ENCODE measurements around the gene MDP1.

DNA sequence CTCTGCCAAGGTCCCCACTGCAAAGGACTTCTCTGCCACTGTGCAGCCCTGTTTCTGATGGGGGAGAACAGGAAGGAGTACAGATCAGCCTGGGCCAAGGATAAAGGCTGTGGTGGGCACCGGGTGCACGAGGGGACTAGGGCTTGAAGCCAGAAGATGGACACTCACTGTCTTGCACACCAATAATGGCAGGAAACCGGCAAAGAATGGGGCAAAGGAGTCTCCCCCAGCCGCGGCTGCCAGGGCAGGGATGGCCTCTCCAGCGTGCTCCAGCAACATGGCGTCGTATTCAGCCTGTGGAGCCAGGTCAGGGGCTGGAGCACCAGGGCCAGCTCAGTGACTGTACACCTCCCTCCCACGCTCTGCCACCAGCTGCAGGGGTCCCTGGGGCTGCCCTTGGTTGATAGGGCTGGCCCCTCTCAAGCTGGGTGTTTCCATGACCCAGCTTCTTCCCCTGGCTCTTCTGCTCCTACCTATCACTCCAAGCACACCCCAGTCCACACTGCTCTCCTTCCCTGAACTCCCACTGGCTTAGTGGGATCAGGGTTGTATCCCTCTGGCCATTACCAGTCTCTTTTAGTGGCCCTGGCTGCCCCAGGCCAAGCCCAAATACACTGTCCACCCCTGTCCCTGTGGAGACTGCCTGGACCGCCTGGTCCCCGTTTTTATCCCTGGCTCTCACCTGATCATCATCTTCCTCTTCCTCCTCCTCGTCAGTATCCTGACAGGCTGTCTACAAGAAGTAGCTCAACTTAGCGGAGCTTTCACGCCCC lies 33.6 kb downstream of the MDP1 start:
- TF ChIP-seq, protein P1, sequence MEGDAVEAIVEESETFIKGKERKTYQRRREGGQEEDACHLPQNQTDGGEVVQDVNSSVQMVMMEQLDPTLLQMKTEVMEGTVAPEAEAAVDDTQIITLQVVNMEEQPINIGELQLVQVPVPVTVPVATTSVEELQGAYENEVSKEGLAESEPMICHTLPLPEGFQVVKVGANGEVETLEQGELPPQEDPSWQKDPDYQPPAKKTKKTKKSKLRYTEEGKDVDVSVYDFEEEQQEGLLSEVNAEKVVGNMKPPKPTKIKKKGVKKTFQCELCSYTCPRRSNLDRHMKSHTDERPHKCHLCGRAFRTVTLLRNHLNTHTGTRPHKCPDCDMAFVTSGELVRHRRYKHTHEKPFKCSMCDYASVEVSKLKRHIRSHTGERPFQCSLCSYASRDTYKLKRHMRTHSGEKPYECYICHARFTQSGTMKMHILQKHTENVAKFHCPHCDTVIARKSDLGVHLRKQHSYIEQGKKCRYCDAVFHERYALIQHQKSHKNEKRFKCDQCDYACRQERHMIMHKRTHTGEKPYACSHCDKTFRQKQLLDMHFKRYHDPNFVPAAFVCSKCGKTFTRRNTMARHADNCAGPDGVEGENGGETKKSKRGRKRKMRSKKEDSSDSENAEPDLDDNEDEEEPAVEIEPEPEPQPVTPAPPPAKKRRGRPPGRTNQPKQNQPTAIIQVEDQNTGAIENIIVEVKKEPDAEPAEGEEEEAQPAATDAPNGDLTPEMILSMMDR (IDR thresholded peaks at IDR 0.05) = no peak
- TF ChIP-seq POLR2A (IDR thresholded peaks at IDR 0.05) = no peak

All from prostate gland (tissue), 2 donors.